Lung (tissue), 12 donors: ENCODE data around the gene RAI1. TPM values are rescaled to one million over a fixed set of nuclear protein-coding genes. Genes with fewer than 3 reads are reported as not detected.

Source experiments
- ATAC-seq: fragments of 200-7000 bp; cut with Tn5 transposase; one replicate; pipeline ENCODE4 v1.9.1; 2020; ENCODE audit warnings: moderate number of reproducible peaks; ENCODE audit not compliant: insufficient read depth, low FRiP score
- DNase-seq, 3 donors: peaks; one replicate each; pipeline ENCODE4 v3.0.0-alpha.2; 2013 to 2017
- H3K27ac ChIP-seq, 2 donors: one replicate each; pipeline ENCODE4 v1.5.1; 2013; ENCODE audit warnings: mild to moderate bottlenecking in 2 of 2, moderate library complexity in 2 of 2, control low read depth in 1 of 2, inconsistent platforms in 1 of 2, low read depth in 1 of 2, low read length in 1 of 2
- H3K27me3 ChIP-seq, 3 donors: one replicate each; pipeline ENCODE4 v1.5.1; 2013; ENCODE audit warnings: low read length in 2 of 3; ENCODE audit not compliant: control insufficient read depth in 3 of 3, insufficient read depth in 3 of 3
- H3K36me3 ChIP-seq, 4 donors: one replicate each; pipeline ENCODE4 v1.5.1; 2013; ENCODE audit warnings: low read length in 4 of 4, mild to moderate bottlenecking in 1 of 4, moderate library complexity in 1 of 4; ENCODE audit not compliant: control insufficient read depth in 4 of 4, insufficient read depth in 4 of 4
- H3K4me1 ChIP-seq, 5 donors: one replicate each; pipeline ENCODE4 v1.5.1; 2013; ENCODE audit warnings: low read length in 5 of 5, mild to moderate bottlenecking in 2 of 5, moderate library complexity in 1 of 5; ENCODE audit not compliant: control insufficient read depth in 5 of 5, insufficient read depth in 5 of 5
- H3K4me3 ChIP-seq: one replicate; pipeline ENCODE4 v1.5.1; 2013; ENCODE audit warnings: mild to moderate bottlenecking, control low read depth, moderate library complexity
- H3K9ac ChIP-seq, 2 donors: one replicate each; pipeline ENCODE4 v1.5.1; 2013; ENCODE audit warnings: low read length in 2 of 2, control low read depth in 1 of 2; ENCODE audit not compliant: insufficient read depth in 1 of 2
- H3K9me3 ChIP-seq, 4 donors: one replicate each; pipeline ENCODE4 v1.5.1; 2013; ENCODE audit warnings: low read length in 3 of 4, mild to moderate bottlenecking in 1 of 4, moderate library complexity in 1 of 4; ENCODE audit not compliant: control insufficient read depth in 4 of 4, insufficient read depth in 3 of 4
- WGBS, 2 donors: extraction: QIAGEN DNeasy Blood & Tissue Kit; methylation state at CpG; one replicate each; pipeline ENCODE4 v1.1.7; 2013; 5-methylcytosine and 5-hydroxymethylcytosine counted together
- polyA plus RNA-seq, 2 donors: library from polyadenylated mRNA; stranded (reverse); fragments of 200-250 nt; gene quantifications; one replicate each; pipeline ENCODE4 v1.2.1, GENCODE V29; 2013
- total RNA-seq, 2 donors: library from RNA; depleted of rRNA in 1 of 2; stranded (reverse); fragments of >200 nt in 1 of 2; gene quantifications; one replicate each; pipeline ENCODE4 v1.2.1, GENCODE V29; 2014 to 2021
- TF ChIP-seq, protein P1 (sequence below): IDR thresholded peaks from 2 replicates; pipeline ENCODE4 v1.5.1; 2012; ENCODE audit warnings: mild to moderate bottlenecking; ENCODE audit errors: control extremely low read depth, extremely low read depth
- donor health status: control.
- donor health status: control.
- donor health status: Bipolar disorder and iron deficiency.
- donor health status: healthy.
- donor health status: DM: yes; HTN: yes; CAD: no.

RAI1 gene
- total and polyA plus RNA-seq, 4 donors = 14.5 to 44.4 (median 28.3) TPM

GRCh38 chr17:17728146-17728545 is 46.9 kb downstream of the RAI1 start:
- DNase-seq (no peak), ATAC-seq (no peak)
- WGBS, 2 donors = 89 to 91% methylated on average over 10 of the region's 10 CpGs
- H3K36me3 ChIP-seq = peaks cover 0 to 3% (median 1%) of the 10 kb centered on the region in 4 donors
- no peaks in the 10 kb centered on the region for H3K9me3 ChIP-seq
- TF ChIP-seq, protein P1, sequence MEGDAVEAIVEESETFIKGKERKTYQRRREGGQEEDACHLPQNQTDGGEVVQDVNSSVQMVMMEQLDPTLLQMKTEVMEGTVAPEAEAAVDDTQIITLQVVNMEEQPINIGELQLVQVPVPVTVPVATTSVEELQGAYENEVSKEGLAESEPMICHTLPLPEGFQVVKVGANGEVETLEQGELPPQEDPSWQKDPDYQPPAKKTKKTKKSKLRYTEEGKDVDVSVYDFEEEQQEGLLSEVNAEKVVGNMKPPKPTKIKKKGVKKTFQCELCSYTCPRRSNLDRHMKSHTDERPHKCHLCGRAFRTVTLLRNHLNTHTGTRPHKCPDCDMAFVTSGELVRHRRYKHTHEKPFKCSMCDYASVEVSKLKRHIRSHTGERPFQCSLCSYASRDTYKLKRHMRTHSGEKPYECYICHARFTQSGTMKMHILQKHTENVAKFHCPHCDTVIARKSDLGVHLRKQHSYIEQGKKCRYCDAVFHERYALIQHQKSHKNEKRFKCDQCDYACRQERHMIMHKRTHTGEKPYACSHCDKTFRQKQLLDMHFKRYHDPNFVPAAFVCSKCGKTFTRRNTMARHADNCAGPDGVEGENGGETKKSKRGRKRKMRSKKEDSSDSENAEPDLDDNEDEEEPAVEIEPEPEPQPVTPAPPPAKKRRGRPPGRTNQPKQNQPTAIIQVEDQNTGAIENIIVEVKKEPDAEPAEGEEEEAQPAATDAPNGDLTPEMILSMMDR = no peak
- no peaks in the 10 kb centered on the region for H3K27me3 ChIP-seq
- no peak overlapping the region for H3K9ac ChIP-seq
- no peak overlapping the region for H3K4me3 ChIP-seq
- H3K4me1 ChIP-seq = peaks cover 0 to 30% (median 15%) of the 10 kb centered on the region in 5 donors
- H3K27ac ChIP-seq = no peak overlapping the region

GRCh38 chr17:17728550-17729251 is 47.4 kb downstream of the RAI1 start:
- Histone ChIP-seq H3K4me3 (no peak overlapping the region), H3K4me1 (peaks cover 0 to 30% (median 14%) of the 10 kb centered on the region in 5 donors), H3K27ac (peak overlapping the region in 1 of 2 donors; percentile 26), H3K36me3 (peaks cover 0 to 3% (median 1%) of the 10 kb centered on the region in 4 donors), H3K9me3 (no peaks in the 10 kb centered on the region), H3K27me3 (no peaks in the 10 kb centered on the region), H3K9ac (no peak overlapping the region)
- DNase-seq = no peak
- 85 to 86% methylated on average over 10 of the region's 10 CpGs for WGBS, 2 donors
- ATAC-seq = peak; percentile 48
- TF ChIP-seq, protein P1 = no peak

DNA sequence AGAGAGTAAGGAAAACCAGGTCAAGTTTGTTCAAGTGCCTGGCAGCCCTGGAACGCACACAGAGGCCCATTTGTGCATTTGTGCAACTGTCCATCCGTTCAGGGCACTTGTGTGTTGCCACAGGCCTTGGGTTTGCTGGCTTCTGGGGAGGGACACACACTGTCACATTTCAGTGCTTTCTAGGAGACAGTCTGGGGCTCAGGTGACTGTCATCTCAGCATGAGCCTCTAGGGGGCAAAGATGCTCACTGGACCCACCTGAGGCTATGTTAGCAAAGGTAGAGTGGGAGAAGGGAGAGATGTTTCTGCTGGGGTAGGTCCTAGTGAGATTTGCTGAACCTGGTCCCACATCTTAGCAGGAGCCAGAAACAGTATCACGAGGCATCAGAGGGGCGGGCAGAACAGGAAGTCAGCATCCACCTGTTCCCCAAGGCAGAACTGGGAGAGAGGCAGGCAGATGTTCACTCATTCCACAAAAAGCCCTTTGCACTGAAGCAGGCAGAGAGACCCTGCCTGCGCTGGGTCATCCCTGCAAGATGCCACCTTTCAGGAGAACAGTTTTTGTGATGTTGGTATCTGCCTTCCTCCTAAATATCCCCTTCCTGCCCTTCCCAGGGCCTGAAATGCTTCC is 48.5 kb downstream of the RAI1 start:
- ATAC-seq = no peak
- no peaks in the 10 kb centered on the region for H3K27me3 ChIP-seq
- H3K9me3 ChIP-seq = no peaks in the 10 kb centered on the region
- TF ChIP-seq, protein P1 = peak; percentile 31
- DNase-seq = no peak
- peaks cover 0 to 3% (median 1%) of the 10 kb centered on the region in 4 donors for H3K36me3 ChIP-seq
- H3K4me3 ChIP-seq = no peak overlapping the region
- no peak overlapping the region for H3K27ac ChIP-seq
- 58 to 63% methylated on average over 5 of the region's 5 CpGs for WGBS, 2 donors
- peaks cover 0 to 30% (median 14%) of the 10 kb centered on the region in 5 donors for H3K4me1 ChIP-seq
- no peak overlapping the region for H3K9ac ChIP-seq
